Activated CD4-positive, alpha-beta T cell treated with anti-CD3 and anti-CD28 coated beads for 24 hours (primary cell): ENCODE results near the gene ZIC4.

Experiments
- DNase-seq, 2 donors: peaks; one replicate each; pipeline ENCODE4 v3.0.0-alpha.2; 2020; ENCODE audit warnings: low read depth in 2 of 2

The ZIC4 gene

DNA sequence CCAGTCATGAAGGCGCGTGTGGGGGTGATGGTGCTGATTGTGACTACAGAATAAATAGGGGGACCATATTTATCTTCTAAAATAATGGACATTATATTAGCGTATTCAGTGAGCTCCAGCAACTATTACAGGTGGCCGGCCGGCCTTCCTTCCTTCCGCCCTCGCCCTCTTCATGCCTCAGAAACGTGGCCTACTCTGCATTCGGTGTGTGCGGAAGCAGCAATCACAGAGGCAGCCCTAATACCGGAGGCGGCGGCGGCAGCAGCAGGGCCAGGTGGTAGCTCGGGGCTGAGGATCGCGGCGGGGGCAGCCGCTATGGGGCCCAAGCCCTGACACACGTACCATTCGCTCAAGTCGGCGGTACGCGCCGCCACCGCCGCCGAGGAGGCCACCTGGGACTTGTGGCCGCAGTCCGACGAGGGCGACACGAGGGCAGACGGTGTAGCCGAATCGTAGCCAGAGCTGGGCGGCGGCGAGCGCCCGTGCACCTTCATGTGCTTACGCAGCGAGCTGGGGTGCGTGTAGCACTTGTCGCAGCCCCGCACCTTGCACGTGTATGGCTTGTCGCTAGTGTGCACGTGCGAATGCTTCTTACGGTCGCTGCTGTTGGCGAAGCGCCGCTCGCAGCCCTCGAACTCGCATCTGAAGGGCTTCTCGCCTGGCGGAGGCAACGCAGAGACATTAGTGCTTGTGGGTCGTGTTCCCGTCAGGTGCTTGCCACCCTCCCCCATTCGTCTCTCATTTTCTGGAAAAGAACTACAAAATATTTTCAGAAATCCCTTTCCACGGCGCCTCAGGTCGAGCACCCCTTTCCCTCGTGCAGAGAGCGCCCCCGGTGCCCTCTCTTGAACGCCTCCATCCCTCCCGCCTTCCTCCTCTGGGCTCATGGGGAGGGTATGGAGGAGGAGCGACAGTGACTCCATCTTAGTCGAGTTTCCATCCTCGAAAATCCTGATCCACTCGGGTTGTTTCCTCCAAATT is 15.5 kb downstream of the ZIC4 start:
- DNase-seq = no peak

GRCh38 chr3:147389717-147390116 is 16.6 kb downstream of the ZIC4 start:
- DNase-seq = no peak

- DNase-seq = no peak
Measured at GRCh38 chr3:147388700-147389580, 17.4 kb downstream of the ZIC4 start.

DNA sequence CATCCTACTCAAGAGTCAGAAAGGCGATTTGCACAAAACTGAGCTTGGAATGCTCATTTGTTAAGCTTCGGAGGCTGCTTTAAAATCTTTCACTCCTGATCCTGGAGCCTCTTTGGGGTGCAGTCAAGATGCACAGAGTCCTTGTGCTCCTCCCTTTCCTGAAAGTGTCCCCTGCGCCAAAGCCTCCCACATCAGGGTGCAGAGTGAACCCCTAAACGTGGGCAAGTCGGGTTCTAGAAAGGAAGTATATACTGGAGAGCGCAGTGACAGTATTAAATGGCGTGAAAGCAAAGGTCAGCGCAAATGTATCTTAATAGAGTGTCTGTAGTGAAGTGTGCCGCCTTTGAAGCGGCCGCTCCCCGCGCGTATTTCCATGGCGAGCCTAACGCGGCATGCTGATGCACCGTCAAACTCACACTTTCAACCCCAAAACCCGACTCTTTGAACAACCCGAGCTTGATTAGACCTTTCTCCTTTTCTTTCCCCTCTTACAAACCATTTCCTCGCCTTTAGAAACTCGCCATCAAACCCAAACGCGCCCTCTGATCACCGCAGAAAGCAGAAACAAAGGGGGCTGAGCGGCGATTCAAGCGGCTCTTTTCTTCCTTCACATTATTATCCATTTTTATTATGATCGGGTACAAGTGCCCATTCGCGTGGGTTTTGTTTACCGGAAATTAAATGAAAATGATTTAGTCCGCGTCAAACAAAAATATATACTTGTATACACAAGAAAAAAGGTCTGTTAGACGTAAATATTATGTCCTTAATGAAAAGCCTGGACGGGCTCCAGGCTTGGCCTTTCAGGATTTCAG is 18.3 kb downstream of the ZIC4 start:
- no peak for DNase-seq

GRCh38 chr3:147387291-147387884 is 19.0 kb downstream of the ZIC4 start:
- no peak for DNase-seq

GRCh38 chr3:147385059-147386012 is 21.0 kb downstream of the ZIC4 start:
- DNase-seq = no peak

- DNase-seq = no peak
Measured at GRCh38 chr3:147384210-147385058, 21.9 kb downstream of the ZIC4 start.

GRCh38 chr3:147383617-147384016 is 22.7 kb downstream of the ZIC4 start:
- no peak for DNase-seq

DNA sequence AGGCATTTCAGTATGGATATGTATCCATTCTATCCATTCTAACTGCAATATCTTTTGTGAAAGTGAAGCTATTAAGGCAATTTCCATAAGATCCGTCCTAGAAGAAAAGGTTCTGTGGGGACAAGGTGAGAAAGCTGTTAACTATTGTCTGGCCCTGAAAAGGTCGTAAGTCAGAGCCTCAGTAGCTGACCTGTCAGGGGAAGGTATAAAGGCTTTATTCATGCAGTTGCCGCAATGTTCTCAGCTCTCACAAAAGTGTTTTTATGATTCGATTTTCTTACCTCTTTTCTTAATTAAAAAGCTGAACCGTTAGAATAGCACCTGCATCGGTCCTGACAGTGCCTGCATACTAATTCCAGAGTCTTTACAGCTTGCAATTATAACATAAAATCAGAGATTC is 24.7 kb downstream of the ZIC4 start:
- DNase-seq = no peak

DNA sequence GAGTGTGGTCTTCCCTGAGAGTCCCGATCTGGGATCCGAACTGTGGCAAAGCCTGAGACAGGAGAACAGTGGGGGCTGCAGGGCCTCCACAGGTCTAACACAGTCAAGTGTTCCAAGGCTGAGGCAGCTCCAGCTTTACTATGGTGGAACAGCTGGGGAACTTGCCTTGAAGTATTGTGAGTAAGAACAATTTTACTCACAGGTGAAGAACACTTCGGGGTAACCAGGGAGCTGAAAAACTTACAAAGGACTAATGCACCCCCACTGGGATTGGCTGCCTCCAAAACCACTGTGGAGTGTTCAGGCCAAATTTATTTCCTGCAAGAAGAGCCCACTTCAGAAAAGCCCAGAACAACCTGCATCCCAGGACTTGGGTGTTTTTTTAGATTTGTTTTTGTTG is 25.4 kb downstream of the ZIC4 start:
- DNase-seq = no peak

GRCh38 chr3:147380387-147380951 is 25.9 kb downstream of the ZIC4 start:
- DNase-seq = no peak

DNA sequence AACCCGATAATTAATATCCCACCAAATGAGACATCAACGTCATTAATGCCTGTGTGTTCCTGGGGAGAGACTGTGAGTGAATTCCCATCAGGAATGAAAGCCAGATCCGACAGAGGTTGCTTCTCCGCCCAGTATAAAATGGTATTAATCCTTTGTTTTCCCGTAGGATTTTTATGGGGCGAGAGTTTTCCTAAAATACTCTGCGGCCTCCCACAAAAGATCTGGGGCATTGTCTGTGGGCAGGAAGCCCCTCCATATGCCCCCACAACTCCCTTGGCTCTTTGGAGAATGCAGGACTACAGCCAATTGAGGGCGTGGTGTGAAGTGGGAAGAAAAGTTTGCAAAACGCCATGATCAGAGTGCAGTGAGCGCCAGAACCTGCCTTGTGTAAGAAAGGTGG is 26.7 kb downstream of the ZIC4 start:
- no peak for DNase-seq

- no peak for DNase-seq
Measured at GRCh38 chr3:147377412-147378367, 28.7 kb downstream of the ZIC4 start.

DNA sequence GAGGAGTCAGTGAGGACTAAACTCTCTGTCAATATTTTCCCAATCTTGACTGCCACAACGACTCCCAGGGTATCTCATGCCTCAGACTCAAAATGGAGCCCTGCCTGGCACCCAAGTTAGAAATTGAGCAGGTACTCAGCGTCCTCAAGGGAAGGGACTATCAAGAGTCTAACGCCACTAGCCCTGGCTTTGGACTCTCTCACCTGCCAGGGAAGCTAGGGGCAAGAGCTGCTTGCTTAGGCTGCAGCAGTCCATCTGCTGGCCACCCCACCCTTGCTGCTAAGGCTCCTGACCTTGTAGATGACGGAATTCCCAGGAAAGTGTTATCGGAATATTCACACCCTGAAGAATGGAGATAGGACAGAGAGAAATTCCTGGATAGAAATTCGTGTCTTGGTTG is 33.0 kb downstream of the ZIC4 start:
- no peak for DNase-seq

DNA sequence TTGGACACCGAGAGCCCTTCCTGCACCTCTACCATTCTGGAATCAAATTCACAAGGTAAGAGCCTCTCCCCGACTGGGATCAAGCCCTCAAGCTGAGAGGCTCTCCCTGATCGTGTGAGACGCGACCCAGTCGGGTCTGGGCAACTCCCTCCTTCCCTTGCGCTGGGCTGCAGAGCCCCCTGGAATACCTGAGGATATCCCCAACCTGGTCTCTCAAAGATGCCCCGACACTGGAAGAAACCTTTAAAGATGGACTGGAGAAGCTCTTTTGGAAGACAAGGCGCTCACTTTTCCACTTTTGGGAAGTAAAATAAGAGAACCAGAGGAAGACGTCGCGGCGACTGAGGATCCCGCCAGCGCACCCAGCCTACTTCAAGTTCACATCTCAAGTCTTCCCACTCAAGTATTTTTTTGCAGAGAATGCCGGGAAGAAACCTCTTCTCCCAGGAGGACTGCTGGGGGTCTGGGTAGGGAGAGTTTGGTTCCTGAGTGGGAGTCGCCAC is 33.8 kb downstream of the ZIC4 start:
- DNase-seq = no peak

GRCh38 chr3:147371771-147372340 is 34.5 kb downstream of the ZIC4 start:
- DNase-seq = no peak

DNA sequence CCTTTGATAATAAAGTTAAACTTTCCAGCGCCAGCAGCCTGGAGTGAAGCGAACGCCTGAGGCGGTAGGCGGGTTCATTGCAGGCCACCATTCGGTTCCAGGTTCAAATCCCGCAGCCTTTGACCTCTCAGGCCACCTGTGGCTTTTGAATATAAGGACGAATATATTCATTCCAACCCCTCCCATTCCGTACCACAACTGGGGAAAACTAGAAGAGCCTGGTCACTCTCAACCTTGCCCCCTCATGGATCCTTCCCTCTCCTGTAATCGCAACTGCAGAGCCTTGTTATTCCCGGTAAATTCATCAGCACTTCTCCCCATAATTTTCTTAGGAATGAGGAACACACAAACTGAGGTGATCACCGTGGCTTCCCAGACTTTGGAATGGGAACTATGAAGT is 35.2 kb downstream of the ZIC4 start:
- no peak for DNase-seq
